Measurements from ENCODE around the gene SEPTIN5. TPM values are rescaled to one million over a fixed set of nuclear protein-coding genes. Genes with fewer than 3 reads are reported as not detected.

Gene SEPTIN5
- total RNA-seq, 1 experiment from 2014 or later = 50.4 TPM

DNA sequence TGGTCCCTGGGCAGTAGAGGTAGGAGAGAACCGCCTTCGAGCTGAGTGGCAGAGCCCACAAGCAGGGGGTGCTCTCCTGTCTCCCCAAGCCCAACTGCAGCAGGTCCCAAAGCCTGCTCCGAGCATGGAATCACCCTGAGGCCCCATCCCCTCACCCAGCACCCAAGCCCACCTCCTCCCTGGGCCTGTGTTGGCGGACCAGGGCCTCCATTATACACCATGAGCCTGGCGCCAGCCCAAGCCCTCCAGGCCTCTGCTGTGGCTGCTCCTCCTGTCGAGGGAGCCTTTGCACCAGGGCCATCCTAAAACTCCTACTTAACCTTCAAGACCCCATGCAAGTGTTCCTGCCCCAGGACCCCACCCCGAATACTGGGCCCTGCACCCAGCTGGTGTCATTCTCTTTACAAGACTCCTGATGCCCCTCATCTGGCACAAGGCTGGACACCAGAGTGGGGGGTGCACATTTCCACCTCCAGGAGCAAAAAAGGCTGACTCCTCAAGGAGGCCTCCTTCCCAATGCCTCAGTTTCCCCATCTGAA, 25.7 kb downstream of the SEPTIN5 start:
- ChIA-PET CTCF (no interaction called here), POLR2A (ENCODE audit: low non-redundant PET) (no interaction called here)
- Histone ChIP-seq H3K4me1 (ENCODE audit: insufficient read depth, low read length, poor library complexity, severe bottlenecking) (no peaks in the 10 kb centered on the region), H3K4me3 (ENCODE audit: low read depth, low read length, poor library complexity, severe bottlenecking) (no peak overlapping the region), H3K27ac (ENCODE audit: low read depth, low read length, poor library complexity, severe bottlenecking) (no peak overlapping the region), H3K9me3 (ENCODE audit: low read depth, low read length, poor library complexity, severe bottlenecking) (no peaks in the 10 kb centered on the region), H3K36me3 (ENCODE audit: insufficient read depth, low read length, poor library complexity, severe bottlenecking) (no peaks in the 10 kb centered on the region), H3K27me3 (replicated peaks; ENCODE audit: insufficient read depth, low read depth, low read length, poor library complexity) (no peaks in the 10 kb centered on the region)
- DNase-seq (ENCODE audit: low spot score) = no peak
- intact Hi-C loops (cut with micrococcal nuclease; ENCODE audit: unreplicated experiment) = no loop called here
- BruUV-seq (replicated peaks) = no TSS peak
- no peak for TF ChIP-seq CTCF (conservative IDR thresholded peaks at IDR 0.05; ENCODE audit: low read depth, low read length)
- no peak for TF ChIP-seq EZH2 (IDR thresholded peaks at IDR 0.05; ENCODE audit: borderline replicate concordance, low read depth, low read length, poor library complexity, severe bottlenecking)

GRCh38 chr22:19740586-19740985, 26.3 kb downstream of the SEPTIN5 start:
- H3K27ac ChIP-seq (ENCODE audit: low read depth, low read length, poor library complexity, severe bottlenecking) = no peak overlapping the region
- ChIA-PET CTCF (no interaction called here), POLR2A (ENCODE audit: low non-redundant PET) (no interaction called here)
- intact Hi-C loops (cut with micrococcal nuclease; ENCODE audit: unreplicated experiment) = no loop called here
- no peak for DNase-seq (ENCODE audit: low spot score)
- BruUV-seq (replicated peaks) = no TSS peak
- no peaks in the 10 kb centered on the region for H3K27me3 ChIP-seq (replicated peaks; ENCODE audit: insufficient read depth, low read depth, low read length, poor library complexity)
- no peaks in the 10 kb centered on the region for H3K9me3 ChIP-seq (ENCODE audit: low read depth, low read length, poor library complexity, severe bottlenecking)
- TF ChIP-seq EZH2 (IDR thresholded peaks at IDR 0.05; ENCODE audit: borderline replicate concordance, low read depth, low read length, poor library complexity, severe bottlenecking) (no peak), CTCF (conservative IDR thresholded peaks at IDR 0.05; ENCODE audit: low read depth, low read length) (no peak)
- H3K36me3 ChIP-seq (ENCODE audit: insufficient read depth, low read length, poor library complexity, severe bottlenecking) = no peaks in the 10 kb centered on the region
- no peaks in the 10 kb centered on the region for H3K4me1 ChIP-seq (ENCODE audit: insufficient read depth, low read length, poor library complexity, severe bottlenecking)
- no peak overlapping the region for H3K4me3 ChIP-seq (ENCODE audit: low read depth, low read length, poor library complexity, severe bottlenecking)

DNA sequence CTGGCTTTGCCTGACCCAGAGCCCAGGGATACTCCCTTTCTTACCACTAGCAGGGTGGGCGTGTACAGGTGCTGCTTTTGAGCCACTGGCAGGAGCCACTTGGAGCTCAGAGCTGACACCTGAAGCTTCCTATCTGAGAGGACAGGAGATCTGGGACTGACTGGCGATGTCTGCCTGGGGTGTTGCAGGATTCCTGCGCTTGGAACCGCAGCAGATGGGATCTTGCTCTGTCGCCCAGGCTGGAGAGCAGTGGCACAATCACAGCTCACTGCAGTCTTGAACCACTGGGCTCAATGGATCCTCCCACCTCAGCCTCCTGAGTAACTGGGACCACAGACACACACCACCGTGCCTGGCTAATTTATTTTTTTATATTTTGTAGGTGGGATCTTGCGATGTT, 26.8 kb downstream of the SEPTIN5 start:
- POLR2A ChIA-PET (ENCODE audit: low non-redundant PET) = no interaction called here
- no TSS peak for BruUV-seq (replicated peaks)

More for the DNA sequence above, 26.8 kb downstream of the SEPTIN5 start:
- CTCF ChIA-PET = no interaction called here
- no peaks in the 10 kb centered on the region for H3K4me1 ChIP-seq (ENCODE audit: insufficient read depth, low read length, poor library complexity, severe bottlenecking)
- intact Hi-C loops (cut with micrococcal nuclease; ENCODE audit: unreplicated experiment) = no loop called here
- no peak overlapping the region for H3K27ac ChIP-seq (ENCODE audit: low read depth, low read length, poor library complexity, severe bottlenecking)
- H3K27me3 ChIP-seq (replicated peaks; ENCODE audit: insufficient read depth, low read depth, low read length, poor library complexity) = no peaks in the 10 kb centered on the region
- H3K36me3 ChIP-seq (ENCODE audit: insufficient read depth, low read length, poor library complexity, severe bottlenecking) = no peaks in the 10 kb centered on the region
- DNase-seq (ENCODE audit: low spot score) = no peak
- H3K9me3 ChIP-seq (ENCODE audit: low read depth, low read length, poor library complexity, severe bottlenecking) = no peaks in the 10 kb centered on the region
- no peak overlapping the region for H3K4me3 ChIP-seq (ENCODE audit: low read depth, low read length, poor library complexity, severe bottlenecking)
- TF ChIP-seq CTCF (conservative IDR thresholded peaks at IDR 0.05; ENCODE audit: low read depth, low read length) (no peak), EZH2 (IDR thresholded peaks at IDR 0.05; ENCODE audit: borderline replicate concordance, low read depth, low read length, poor library complexity, severe bottlenecking) (no peak)

Data from A673 (cell line).